Parathyroid adenoma (tissue), 2 donors: Measurements from ENCODE around the gene ABCD2.

Experiments
- H2AFZ ChIP-seq: fragments of 300-600 bp; sonication (generic); one replicate; pipeline ENCODE4 v1.7.0; 2017; ENCODE audit warnings: antibody characterized with exemption, mild to moderate bottlenecking
- H3K27ac ChIP-seq: fragments of 300-600 bp; sonication (generic); one replicate; pipeline ENCODE4 v1.7.0; 2017
- H3K27me3 ChIP-seq: fragments of 300-600 bp; sonication (generic); one replicate; pipeline ENCODE4 v1.7.0; 2017; ENCODE audit warnings: low read length; ENCODE audit not compliant: control insufficient read depth, insufficient read depth
- H3K36me3 ChIP-seq: fragments of 300-600 bp; sonication (generic); one replicate; pipeline ENCODE4 v1.7.0; 2017; ENCODE audit warnings: low read length; ENCODE audit not compliant: control insufficient read depth, insufficient read depth
- H3K4me1 ChIP-seq: fragments of 300-600 bp; sonication (generic); one replicate; pipeline ENCODE4 v1.7.0; 2017; ENCODE audit warnings: control low read depth
- H3K4me2 ChIP-seq: fragments of 300-600 bp; sonication (generic); one replicate; pipeline ENCODE4 v1.7.0; 2017; ENCODE audit warnings: low read length
- H3K4me3 ChIP-seq: fragments of 300-600 bp; sonication (generic); one replicate; pipeline ENCODE4 v1.7.0; 2017; ENCODE audit warnings: low read depth, low read length
- H3K79me2 ChIP-seq: fragments of 300-600 bp; sonication (generic); one replicate; pipeline ENCODE4 v1.7.0; 2017; ENCODE audit warnings: control low read depth
- H3K9ac ChIP-seq: fragments of 300-600 bp; sonication (generic); one replicate; pipeline ENCODE4 v1.7.0; 2017; ENCODE audit warnings: mild to moderate bottlenecking
- H3K9me3 ChIP-seq: fragments of 300-600 bp; sonication (generic); one replicate; pipeline ENCODE4 v1.7.0; 2017; ENCODE audit warnings: low read length; ENCODE audit not compliant: control insufficient read depth
- TF ChIP-seq, protein P1 (sequence below): fragments of 300-600 bp; sonication (generic); IDR thresholded peaks from one replicate; pipeline ENCODE4 v1.7.0; 2017; ENCODE audit warnings: antibody characterized with exemption, mild to moderate bottlenecking
- donor health status: primary hyperparathyroidism.

Gene ABCD2

DNA sequence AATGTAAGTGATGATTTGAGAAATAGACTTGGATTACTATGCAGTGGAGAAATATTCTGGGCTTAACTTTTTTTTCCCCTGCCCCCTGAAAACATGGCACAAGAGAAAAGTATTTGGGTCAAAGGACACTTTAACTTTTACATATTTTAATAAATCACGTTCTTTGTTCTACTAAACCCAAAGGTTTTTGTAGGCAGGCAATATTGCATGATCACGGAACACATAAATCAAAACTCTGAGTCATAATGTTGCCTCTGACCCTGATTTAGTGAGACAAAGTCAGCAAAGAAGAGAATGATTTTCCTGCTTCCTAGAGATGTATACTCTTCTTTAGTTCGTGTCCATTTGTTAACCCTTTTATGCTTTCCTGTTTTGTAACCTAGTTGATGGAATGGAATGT lies 38.0 kb downstream of the ABCD2 start:
- Histone ChIP-seq H2AFZ (no peak overlapping the region), H3K9ac (no peak overlapping the region), H3K4me1 (no peaks in the 10 kb centered on the region), H3K9me3 (no peaks in the 10 kb centered on the region), H3K27me3 (no peaks in the 10 kb centered on the region), H3K4me3 (no peak overlapping the region), H3K27ac (no peak overlapping the region), H3K79me2 (no peaks in the 10 kb centered on the region), H3K36me3 (no peaks in the 10 kb centered on the region), H3K4me2 (no peak overlapping the region)
- TF ChIP-seq, protein P1, sequence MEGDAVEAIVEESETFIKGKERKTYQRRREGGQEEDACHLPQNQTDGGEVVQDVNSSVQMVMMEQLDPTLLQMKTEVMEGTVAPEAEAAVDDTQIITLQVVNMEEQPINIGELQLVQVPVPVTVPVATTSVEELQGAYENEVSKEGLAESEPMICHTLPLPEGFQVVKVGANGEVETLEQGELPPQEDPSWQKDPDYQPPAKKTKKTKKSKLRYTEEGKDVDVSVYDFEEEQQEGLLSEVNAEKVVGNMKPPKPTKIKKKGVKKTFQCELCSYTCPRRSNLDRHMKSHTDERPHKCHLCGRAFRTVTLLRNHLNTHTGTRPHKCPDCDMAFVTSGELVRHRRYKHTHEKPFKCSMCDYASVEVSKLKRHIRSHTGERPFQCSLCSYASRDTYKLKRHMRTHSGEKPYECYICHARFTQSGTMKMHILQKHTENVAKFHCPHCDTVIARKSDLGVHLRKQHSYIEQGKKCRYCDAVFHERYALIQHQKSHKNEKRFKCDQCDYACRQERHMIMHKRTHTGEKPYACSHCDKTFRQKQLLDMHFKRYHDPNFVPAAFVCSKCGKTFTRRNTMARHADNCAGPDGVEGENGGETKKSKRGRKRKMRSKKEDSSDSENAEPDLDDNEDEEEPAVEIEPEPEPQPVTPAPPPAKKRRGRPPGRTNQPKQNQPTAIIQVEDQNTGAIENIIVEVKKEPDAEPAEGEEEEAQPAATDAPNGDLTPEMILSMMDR: no peak

DNA sequence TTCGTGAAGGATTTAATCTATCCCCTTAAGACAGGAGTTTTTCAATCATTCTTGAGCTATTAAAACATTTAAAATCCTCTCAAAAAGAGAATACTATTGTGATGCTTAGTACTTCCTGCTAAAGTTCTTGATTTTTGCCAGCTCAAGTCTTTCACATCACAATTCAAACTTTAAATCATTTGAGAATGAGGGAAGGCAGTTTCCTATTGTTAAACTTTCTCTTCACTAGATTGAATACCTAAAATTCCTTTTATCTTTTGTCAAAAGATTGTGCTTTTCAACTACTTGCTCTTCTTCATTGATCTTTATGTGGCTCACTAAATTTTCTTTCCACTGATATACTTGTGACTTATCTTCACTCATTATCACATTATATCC lies 44.1 kb downstream of the ABCD2 start:
- Histone ChIP-seq H3K9me3 (no peaks in the 10 kb centered on the region), H3K27me3 (no peaks in the 10 kb centered on the region), H3K79me2 (no peaks in the 10 kb centered on the region), H3K27ac (no peak overlapping the region), H3K36me3 (no peaks in the 10 kb centered on the region), H3K9ac (no peak overlapping the region), H3K4me2 (no peak overlapping the region), H3K4me3 (no peak overlapping the region), H2AFZ (no peak overlapping the region), H3K4me1 (no peaks in the 10 kb centered on the region)
- TF ChIP-seq, protein P1: no peak

DNA sequence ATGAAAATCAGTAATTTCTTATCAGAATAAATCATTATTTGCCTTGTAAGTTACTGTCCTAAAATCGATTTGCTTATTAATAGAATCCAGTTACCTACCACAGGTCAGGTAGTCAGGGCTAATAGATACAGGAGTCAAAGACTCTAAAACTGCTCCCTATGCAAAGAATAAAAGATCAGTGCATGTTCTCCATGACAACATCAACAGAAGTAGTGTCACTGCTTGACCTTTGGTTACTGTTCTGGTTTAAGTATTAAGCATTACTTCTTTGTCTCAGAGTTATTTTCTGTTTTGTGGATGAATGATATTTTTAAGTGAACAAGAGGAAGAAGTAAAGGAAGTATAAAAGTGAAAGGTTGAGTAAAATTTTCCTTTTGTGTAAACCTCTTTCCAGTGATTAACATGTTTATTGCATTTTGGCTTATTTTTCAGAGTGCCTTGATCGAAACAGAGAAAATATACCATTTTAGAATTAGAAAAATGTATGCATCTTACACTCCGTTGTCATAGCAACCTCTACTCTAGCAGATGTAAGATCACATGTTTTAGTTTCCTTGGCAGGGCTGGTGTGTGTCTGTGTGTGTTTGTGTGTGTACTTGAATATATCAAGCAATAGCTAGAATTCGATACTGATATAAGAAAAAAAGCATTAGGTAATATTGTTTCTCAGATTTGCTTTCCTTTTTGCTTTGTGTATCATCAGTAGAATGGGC lies 44.7 kb downstream of the ABCD2 start:
- H3K27ac ChIP-seq: no peak overlapping the region
- H3K9ac ChIP-seq: no peak overlapping the region
- no peaks in the 10 kb centered on the region for H3K4me1 ChIP-seq

DNA sequence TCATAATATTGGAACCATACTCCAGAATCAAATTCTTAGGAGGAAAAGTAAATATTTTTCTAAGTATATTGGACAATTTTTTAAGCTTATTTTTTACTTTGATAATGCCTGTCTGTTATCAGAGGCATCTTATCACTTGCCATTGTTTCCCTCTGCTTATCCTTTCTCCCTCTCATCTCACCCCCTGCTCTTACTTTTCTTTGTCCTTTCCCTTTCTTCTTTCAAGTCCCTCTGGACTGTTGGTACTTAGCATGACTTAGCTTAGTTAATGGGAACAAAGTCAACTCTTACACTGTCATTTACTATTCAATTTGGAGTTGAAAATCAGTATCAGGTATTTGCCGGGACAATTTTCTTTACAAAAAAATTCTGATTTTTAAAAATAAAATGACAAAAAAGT lies 45.2 kb downstream of the ABCD2 start:
- H3K27me3 ChIP-seq: no peaks in the 10 kb centered on the region
- H3K4me3 ChIP-seq: no peak overlapping the region
- H3K4me2 ChIP-seq: no peak overlapping the region
- no peak overlapping the region for H2AFZ ChIP-seq
- no peaks in the 10 kb centered on the region for H3K4me1 ChIP-seq
- no peaks in the 10 kb centered on the region for H3K9me3 ChIP-seq
- H3K9ac ChIP-seq: no peak overlapping the region
- H3K36me3 ChIP-seq: no peaks in the 10 kb centered on the region
- H3K79me2 ChIP-seq: no peaks in the 10 kb centered on the region
- TF ChIP-seq, protein P1: no peak
- H3K27ac ChIP-seq: no peak overlapping the region

More for the DNA sequence above, 44.7 kb downstream of the ABCD2 start:
- no peak overlapping the region for H3K4me3 ChIP-seq
- H3K27me3 ChIP-seq: no peaks in the 10 kb centered on the region
- no peaks in the 10 kb centered on the region for H3K36me3 ChIP-seq
- TF ChIP-seq, protein P1: no peak
- H3K79me2 ChIP-seq: no peaks in the 10 kb centered on the region
- no peak overlapping the region for H2AFZ ChIP-seq
- no peaks in the 10 kb centered on the region for H3K9me3 ChIP-seq
- H3K4me2 ChIP-seq: no peak overlapping the region

DNA sequence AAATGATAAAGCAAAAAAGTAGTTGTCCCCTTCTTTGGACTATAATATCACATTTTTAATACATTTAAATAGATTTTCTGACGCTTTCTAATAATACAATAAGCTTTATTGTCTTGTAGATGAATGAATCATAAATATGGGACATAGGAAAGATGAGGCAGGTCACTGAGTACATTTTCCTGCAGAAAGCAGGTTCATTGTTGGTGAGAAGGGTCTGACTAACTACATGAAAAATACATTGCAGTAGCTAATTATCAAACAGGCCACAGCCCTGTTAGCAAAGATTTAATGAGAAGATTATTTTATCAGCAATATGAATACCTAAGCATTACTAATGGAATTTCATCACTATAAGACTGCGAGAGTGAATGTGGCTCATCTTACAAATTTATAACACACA lies 45.6 kb downstream of the ABCD2 start:
- no peak overlapping the region for H3K4me2 ChIP-seq
- no peaks in the 10 kb centered on the region for H3K79me2 ChIP-seq
- H3K9me3 ChIP-seq: no peaks in the 10 kb centered on the region
- H3K27me3 ChIP-seq: no peaks in the 10 kb centered on the region
- no peak overlapping the region for H3K27ac ChIP-seq
- H2AFZ ChIP-seq: no peak overlapping the region
- H3K4me1 ChIP-seq: no peaks in the 10 kb centered on the region
- no peak overlapping the region for H3K9ac ChIP-seq
- no peaks in the 10 kb centered on the region for H3K36me3 ChIP-seq
- TF ChIP-seq, protein P1: no peak
- H3K4me3 ChIP-seq: no peak overlapping the region
